Measurements from ENCODE around the gene MCF2L2.
"Not testable (repeated sequence)": the region's sequence is repeated elsewhere in the genome, so short reads cannot be mapped to it uniquely, and the experiment has no call there.

MCF2L2 gene

DNA sequence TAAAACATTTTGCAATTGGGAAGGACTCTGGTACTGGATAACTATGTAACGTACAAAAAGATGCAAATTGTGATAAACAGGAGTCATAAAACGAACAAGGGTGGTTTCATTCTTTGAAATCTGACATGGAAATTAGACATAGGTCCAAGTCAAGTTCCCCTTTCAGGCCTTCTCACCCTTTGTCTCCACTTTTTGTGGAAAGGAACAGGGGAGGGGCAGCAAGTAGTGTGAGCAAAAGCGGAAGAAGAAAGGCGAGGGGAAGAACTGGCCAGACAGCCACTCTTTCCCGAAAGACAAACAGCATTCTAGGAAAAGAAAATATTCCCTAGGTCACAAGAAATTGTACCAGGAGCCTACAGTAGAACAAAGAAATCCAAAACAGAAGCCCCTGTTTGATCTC, 52.6 kb downstream of the MCF2L2 start:
- H3K4me3 ChIP-seq: no peak overlapping the region
- H3K27ac ChIP-seq: no peak overlapping the region

DNA sequence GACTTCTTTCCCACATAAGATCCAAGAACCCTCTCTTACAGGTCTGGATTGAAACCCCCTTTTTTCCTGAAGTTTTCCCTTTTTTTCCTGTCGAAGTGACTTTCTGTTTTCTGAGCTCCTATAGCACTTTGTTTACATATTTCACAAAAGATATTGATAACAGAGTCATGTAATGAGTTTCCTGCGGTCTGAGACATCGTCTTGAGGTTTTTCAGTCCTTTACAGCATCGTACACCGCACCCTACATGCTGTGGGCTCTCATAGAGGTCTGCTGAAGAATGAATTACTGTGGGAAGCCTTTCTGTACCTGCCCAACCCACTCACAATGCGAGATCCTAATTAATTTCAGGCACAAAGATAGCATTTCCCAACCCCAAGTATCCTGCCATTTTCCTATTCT, 53.1 kb downstream of the MCF2L2 start:
- Histone ChIP-seq H3K4me3 (no peak overlapping the region), H3K27ac (no peak overlapping the region)

DNA sequence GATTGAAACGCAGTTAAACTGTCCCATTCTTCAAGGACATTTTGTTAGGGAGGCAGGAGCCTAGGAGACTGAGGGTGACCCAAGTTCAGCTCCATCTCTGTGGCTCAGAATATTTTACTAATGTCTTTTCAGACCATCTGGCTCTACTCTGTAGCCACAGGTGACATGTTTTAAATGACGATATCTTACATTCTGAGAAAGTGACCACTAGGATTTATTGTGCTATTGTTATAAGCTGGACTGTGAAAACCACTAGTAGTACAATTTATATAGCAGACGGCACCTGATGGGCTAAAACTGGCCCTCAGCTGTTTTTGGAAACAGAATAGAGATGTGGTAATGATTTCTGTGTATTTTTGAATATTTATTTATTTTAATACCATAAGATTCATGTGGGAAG, 55.5 kb downstream of the MCF2L2 start:
- Histone ChIP-seq H3K4me3 (no peak overlapping the region), H3K27ac (no peak overlapping the region)

DNA sequence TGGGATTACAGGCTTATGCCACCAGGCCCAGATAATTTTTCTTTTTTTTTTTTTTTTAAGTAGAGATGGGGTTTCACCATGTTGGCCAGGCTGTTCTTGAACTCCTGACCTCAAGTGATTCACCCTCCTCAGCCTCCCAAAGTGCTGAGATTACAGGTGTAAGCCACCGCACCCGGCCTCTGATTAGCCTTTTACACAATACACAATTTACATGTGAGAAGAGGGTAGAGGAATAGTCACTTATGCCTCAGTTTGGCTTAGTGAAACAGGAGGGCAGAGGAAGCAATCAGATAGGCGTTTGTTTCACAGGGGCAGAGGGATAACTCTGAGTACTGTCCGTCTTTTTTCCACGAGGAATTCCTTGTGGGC, 56.8 kb downstream of the MCF2L2 start:
- not testable (repeated sequence) for H3K4me3 ChIP-seq
- peak overlapping the region in 1 of 21 experiments; percentile 56 for H3K27ac ChIP-seq

DNA sequence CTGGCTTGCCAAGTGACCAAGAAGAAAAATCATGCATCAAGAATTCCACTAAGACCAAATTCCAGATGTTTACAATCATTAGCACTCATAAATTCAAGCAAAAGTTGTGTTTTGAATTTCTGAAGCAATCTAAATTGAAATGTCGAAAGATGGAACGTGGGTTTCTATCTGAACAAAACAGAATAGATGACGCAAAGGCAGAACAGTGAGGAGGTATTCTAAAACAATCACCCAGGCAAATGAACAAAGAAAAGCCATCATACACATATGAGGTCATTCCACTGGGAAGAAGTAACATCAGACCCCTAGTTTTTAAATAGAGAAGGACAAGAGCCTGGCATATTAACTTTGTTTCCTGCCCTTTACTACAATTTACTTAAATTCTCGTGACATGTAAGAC, 58.0 kb downstream of the MCF2L2 start:
- Histone ChIP-seq H3K4me3 (no peak overlapping the region), H3K27ac (peak overlapping the region in 8 of 21 experiments; percentile 6 to 63 (median 34))

DNA sequence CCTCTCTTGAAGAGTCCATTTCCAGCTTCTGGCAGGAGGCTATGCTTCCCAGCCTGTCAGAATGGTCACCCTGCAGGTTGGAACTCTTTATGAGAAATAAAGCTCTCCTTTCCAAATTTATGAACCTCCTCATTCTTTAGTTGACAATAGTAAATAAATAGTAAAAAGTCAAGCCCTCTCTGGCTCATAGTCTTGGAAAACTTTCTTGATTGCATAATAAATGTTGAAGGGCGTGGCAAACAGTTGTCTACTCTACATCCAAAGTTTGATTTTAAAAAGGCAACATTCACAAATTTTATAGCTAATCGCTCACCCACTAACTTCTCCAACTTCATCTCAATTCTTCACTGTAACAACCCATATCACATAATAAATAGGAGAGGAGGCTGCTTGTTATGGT, 58.8 kb downstream of the MCF2L2 start:
- Histone ChIP-seq H3K4me3 (no peak overlapping the region), H3K27ac (peak overlapping the region in 1 of 21 experiments; percentile 31)

DNA sequence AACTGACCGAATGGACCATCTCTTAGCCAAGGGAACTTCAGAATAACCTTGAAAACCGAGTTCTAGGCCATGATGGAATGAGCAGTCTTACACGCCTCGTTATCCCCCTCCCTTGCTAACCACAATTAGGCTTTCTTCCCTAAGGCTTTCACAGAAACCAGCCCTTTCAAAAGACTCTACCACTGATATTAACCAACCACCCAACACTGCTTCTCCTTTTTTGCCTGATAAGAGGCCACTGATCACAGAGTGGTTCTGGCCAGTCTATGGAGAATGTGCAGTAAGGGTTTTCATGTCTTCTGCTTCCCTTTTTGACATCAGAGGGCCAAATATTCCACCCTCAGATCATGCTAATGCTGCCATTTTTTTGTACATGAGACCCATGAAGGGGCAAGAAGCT, 59.3 kb downstream of the MCF2L2 start:
- no peak overlapping the region for H3K27ac ChIP-seq

DNA sequence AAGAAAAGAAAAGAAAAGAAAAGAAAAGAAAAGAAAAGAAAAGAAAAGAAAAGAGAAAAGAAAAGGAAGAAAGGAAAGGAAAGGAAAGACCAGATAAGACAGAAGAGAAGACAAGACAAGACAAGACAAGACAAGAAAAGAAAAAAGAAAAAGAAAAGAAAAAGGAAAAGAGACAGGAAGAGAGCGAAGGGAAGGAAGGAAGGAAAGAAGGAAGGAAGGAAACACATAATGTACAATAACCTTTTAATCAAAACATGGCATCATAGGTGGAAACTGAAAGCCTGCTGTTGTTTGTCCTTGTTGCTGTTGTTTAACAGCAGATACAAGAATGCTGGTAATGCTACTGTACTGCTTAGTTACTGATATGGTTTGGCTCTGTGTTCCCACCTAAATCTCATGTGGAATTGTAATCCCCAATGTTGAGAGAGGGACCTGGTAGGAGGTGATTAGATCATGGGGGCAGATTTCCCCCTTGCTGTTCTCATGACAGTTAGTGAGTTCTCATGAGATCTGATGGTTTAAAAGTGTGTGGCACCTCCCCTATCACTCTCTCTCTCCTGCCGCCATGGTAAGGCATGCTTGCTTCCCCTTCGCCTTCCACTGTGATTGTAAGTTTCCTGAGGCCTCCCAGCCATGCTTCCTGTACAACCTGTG, 67.3 kb downstream of the MCF2L2 start:
- no peak overlapping the region for H3K27ac ChIP-seq

More for the DNA sequence above, 59.3 kb downstream of the MCF2L2 start:
- H3K4me3 ChIP-seq: no peak overlapping the region

DNA sequence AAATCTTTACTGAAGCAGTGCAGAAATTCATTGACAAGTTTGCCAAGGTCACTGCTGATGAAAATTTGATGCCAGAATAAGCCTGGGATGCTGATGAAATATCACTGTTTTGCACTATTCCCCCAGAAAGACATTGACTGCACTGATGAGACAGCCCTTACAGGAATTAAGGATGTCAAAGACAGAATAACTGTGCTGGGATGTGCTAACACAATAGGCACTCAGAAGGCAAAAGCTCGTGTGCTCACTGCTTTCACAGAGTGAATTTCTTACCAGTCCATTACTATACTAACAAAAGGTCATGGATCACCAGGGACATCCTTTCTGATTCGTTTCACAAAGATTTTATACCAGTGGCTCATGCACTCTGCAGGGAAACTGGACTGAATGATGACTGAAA, 69.4 kb downstream of the MCF2L2 start:
- Histone ChIP-seq H3K27ac (no peak overlapping the region), H3K4me3 (no peak overlapping the region)

More for the DNA sequence above, 67.3 kb downstream of the MCF2L2 start:
- H3K4me3 ChIP-seq: no peak overlapping the region

DNA sequence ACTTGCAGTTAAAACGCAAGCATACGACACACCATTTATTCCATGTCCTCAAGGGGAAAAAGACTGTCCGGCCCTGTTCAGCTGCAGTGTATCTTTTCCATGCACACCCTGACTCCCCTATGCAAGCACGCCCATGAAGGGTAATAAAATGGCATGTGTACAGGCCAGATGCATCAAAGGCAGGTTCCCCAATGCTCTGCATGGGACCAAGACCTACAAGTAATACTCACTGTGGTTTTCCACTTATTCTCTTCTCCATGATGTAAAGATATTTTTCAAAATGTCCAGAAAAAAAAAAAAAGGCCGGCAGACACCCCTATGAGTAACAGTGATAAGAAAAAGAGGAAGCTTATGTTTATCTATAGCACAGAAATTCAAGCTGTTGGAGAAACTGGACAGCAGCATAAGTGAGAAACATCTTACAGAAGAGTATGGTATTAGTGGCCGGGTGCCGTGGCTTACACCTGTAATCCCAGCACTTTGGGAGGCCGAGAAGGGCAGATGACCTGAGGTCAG, 70.8 kb downstream of the MCF2L2 start:
- Histone ChIP-seq H3K4me3 (no peak overlapping the region), H3K27ac (no peak overlapping the region)

DNA sequence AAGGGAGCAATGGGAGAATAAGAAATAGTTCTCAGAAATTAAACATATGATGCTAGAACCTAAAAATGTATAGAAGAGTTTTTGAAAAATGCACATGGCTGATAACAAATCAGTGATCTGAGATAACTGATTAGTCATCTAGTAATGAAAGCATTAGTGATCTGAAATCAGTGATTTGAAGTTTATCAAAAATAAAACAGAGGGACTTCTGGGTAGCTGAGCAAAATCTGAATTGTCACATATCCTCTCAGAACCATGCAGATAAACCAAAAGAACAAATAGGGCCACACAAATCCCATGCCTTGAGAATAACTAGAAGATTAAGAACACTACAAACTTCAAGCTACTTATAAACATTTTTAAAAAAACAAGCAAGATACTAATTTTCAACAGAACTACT, 71.5 kb downstream of the MCF2L2 start:
- H3K27ac ChIP-seq: no peak overlapping the region
- no peak overlapping the region for H3K4me3 ChIP-seq

DNA sequence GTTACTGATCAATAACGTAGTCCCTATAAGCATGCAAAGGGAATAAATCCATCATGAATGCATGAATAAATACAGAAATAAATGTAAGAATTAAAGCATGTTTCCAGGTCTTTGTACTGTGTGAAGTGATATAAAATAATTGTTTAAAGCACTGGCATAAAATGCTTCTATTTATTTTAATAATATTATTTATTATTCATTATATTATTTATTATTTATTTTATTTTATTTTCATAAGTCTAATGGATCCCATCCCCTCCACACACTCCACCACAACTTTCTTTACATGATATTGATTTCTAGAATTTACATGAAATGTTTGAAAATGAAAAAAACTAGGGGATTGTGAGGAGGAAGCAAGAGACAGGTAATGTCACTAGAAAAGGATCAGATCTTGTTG, 73.5 kb downstream of the MCF2L2 start:
- no peak overlapping the region for H3K27ac ChIP-seq
- H3K4me3 ChIP-seq: no peak overlapping the region

DNA sequence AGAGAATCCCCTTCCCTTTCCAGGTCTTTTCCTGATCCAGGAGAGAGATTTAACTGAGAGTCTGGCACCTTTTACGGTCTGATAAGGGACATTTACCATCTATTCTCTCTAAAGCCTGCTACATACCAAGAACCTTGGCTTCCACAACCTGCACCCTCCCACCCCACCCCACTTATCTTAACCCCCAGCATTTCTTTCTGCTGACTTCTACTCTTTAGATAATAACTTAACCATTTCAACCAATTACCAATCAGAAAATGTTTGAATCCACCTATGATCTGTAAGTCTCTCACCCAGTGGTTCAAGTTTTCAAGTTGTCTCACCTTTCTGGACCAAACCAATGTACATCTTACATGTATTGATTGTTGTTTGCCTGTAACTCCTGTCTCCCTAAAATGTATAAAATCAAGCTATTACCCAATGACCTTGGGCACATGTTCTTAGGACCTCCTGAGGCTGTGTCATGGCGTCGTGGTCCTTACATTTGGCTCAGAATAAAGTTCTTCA, 74.0 kb downstream of the MCF2L2 start:
- Histone ChIP-seq H3K27ac (no peak overlapping the region), H3K4me3 (no peak overlapping the region)

DNA sequence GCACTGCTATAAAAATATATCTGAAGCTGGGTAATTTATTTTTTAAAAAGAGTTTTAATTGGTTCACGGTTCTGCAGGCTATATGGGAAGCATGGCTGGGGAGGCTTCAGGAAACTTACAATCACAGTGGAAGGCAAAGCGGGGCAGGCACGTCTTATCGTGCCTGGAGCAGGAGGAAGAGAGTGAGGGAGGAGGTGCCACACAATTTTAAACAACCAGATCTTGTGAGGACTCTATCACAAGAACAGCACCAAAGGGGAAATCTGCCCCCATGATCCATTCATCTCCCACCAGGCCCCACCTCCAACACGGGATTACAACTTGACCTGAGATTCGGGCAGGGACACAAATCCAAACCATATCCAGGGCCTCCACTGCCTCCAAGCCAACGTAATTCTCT, 75.0 kb downstream of the MCF2L2 start:
- Histone ChIP-seq H3K27ac (no peak overlapping the region), H3K4me3 (no peak overlapping the region)

DNA sequence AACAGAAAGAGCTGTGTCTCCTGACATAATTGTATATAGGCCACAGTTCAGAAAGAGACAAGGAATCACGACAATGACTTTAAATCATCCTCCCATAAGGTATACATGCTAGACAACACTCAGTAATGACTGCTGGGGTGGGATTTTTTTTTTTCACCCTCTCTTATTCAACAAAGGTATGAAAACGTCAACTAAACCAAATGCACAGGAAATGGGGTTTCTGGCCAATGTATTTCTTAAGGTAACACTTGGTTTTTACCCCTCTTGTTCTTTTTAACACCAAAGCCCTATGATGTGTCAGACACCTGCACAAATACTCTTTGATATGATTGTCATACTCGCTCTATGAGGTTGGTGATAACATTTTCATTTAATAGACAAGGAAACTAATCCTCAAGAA, 78.3 kb downstream of the MCF2L2 start:
- Histone ChIP-seq H3K4me3 (no peak overlapping the region), H3K27ac (peak overlapping the region in 2 of 21 experiments; percentile 35 to 77)

DNA sequence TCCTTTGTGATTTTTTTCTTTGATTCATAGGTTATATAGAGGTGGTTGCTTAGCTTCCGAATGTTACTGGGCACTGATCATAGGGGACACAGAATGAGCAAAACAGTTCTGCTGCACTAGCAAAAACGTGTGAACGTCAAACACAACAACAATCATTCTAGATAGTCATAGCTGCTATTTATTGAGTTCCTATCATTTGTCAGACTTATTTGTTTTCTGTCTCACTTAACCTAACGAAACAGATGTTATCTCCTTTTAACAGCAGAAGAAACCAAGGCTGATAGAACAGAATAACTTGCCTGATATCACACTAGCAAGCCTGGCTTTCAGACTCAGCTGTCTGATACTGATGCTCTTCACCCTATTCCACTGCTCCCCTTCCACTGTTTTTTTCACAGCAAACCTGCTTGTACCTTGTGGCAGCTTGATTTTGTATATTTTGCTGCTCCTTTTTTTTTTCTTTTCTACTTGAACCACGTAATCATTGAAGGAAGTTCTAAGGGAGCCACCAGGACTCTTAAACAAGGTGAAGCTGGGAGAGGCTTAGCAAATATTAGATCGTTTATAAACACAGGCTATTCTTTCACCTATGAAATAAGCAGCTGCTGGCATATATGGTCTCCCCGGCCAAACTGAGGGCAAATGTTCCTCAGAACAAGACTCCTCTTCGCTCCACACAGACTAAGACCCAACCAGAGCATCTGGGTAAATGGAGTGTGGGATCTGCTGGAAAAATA, 78.8 kb downstream of the MCF2L2 start:
- Histone ChIP-seq H3K27ac (peak overlapping the region in 2 of 21 experiments; percentile 35 to 77), H3K4me3 (no peak overlapping the region)

DNA sequence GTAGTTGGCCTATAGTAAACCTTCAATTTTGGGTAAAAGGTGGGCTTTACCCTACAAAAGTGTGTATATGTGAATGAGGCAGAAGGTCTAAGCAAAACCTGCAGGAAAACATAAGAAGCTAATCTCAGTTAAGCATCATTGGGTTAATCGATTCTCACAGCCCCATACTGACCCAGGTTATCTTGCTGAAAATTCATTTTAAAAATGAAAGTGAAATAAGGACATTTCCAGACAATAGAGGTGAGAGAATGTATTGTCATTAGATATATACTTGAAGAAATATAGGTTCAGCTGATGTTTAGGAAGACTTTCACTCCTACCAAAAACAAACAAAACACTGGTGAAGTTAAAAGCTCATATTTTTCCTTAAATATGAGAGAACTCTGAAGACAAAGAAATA, 85.6 kb downstream of the MCF2L2 start:
- no peak overlapping the region for H3K4me3 ChIP-seq

DNA sequence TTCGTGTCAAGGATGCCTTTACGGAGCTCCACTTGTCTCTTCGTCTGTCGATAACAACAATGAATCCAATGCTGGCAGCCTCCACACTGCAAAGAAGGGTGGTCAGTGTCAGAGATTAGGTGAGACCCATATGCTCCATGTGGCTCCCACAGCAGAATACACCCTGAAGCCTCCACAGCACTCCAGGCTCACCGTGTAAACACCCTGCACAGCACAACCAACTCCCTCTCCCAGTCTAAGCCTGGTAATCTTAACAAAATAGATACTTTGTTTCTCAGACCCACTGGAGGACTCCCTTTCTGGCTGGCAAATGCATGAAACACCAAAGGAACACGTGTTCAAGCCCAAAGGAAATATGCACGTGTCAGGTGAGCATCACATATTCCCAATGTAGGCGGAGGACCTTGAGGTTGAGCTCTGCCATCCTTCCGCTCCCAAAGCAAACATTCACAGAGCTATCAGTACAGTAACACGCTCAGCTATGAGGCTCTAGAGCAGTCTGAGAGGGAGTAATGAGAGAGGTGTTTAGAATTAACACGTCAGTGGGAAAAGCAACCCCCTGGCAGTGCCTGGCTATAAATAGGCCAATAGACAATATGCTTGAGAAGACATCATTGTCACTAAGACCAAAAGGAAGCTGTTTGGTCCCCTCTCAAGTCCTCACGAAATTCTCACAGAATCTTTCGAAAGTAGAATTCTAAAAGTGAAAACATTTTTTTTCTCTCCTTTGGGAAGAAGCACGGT, 86.7 kb downstream of the MCF2L2 start:
- H3K4me3 ChIP-seq: no peak overlapping the region
- no peak overlapping the region for H3K27ac ChIP-seq

More for the DNA sequence above, 85.6 kb downstream of the MCF2L2 start:
- H3K27ac ChIP-seq: no peak overlapping the region

DNA sequence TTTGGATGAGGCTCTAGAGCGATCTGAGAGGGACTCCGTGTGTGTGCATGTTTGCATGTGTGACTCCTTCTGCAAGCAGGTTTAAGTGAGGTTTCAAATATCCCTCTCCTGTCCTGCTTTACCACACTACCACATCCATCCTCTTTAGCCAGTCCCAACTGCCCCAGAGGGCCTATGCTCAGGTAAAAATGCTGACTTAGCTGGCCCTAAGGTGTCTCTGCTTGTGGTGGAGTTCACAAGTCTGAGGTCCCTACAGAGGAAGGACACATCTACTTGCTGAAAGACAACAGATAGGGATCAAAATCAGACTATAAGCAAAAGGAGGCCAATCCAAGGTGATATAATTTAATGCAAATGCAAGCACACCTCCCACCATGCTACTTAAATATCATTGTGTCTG, 88.2 kb downstream of the MCF2L2 start:
- H3K4me3 ChIP-seq: no peak overlapping the region

DNA sequence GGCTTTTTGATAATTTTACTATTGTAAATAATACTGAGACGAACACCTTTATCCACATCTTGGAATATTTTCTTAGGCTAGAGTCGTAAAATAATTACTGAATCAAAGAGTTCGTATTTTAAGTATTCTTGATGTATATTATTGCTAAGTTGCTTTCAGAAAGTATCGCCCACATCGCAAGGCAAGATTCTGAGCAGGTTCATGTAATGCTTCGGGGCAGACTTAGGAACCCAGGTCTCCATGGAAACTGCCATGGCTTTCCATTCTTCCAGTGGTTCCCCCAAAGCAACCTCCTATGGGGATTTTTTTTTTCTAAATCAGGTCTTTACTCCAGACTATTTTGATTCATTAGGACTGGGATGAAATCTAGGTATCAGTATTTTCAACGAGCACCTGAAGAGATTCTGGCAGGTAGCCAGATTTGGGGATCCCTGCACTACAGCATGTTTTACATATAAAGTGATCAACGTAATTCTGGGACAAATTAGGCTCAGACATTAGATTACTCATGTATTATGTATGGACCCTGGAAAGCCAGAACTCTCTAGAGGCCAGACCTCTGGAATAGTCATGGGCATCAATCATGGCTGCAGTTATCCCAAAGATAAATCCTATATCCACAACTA, 88.8 kb downstream of the MCF2L2 start:
- H3K27ac ChIP-seq: no peak overlapping the region
- H3K4me3 ChIP-seq: no peak overlapping the region

More for the DNA sequence above, 88.2 kb downstream of the MCF2L2 start:
- H3K27ac ChIP-seq: no peak overlapping the region
